Prostate gland (tissue), 2 donors: ENCODE results near the gene FOXJ1. TPM values are rescaled to one million over a fixed set of nuclear protein-coding genes. Genes with fewer than 3 reads are reported as not detected.

Source experiments
- DNase-seq: peaks from one replicate; pipeline ENCODE4 v3.0.0-alpha.2; 2019; ENCODE audit warnings: low spot score
- H3K27ac ChIP-seq, 2 donors: fragments of 200-600 bp; sonication (generic); 2 replicates each; pipeline ENCODE4 v1.5.1; 2017 to 2019
- H3K27me3 ChIP-seq: fragments of 200-600 bp; sonication (generic); replicated peaks from 2 replicates; pipeline ENCODE4 v1.5.1; 2019; ENCODE audit not compliant: insufficient read depth
- H3K36me3 ChIP-seq, 2 donors: fragments of 200-600 bp; sonication (generic); 1 replicate in 1 of 2; 2 replicates in 1 of 2; pipeline versions ENCODE4 v1.5.1 to v1.8.1; 2017 to 2019
- H3K4me1 ChIP-seq: fragments of 200-600 bp; sonication (generic); replicated peaks from 2 replicates; pipeline ENCODE4 v1.5.1; 2019
- H3K4me3 ChIP-seq, 2 donors: fragments of 200-600 bp; sonication (generic); 2 replicates each; pipeline ENCODE4 v1.5.1; 2017 to 2019
- H3K9me3 ChIP-seq: fragments of 200-600 bp; sonication (generic); 2 replicates; pipeline ENCODE4 v1.5.1; 2017
- POLR2A ChIP-seq: fragments of 450-650 bp; IDR thresholded peaks from one replicate; pipeline ENCODE4 v1.6.1; 2016; ENCODE audit warnings: antibody characterized with exemption, mild to moderate bottlenecking
- POLR2AphosphoS5 ChIP-seq: sonication (generic); formaldehyde crosslinking; IDR thresholded peaks from one replicate; pipeline ENCODE4 v1.6.1; 2017; ENCODE audit warnings: antibody characterized with exemption
- WGBS: methylation state at CpG from one replicate; pipeline ENCODE4 v1.1.5; 2018; 5-methylcytosine and 5-hydroxymethylcytosine counted together
- intact Hi-C: fragments of 100-400 bp; cut with DNase I; formaldehyde crosslinking; loops from one replicate; pipeline ENCODE4 v1.14.2; 2022
- total RNA-seq, 2 donors: library from RNA; depleted of rRNA; stranded (reverse); fragments of >200 nt; gene quantifications; one replicate each; pipeline ENCODE4 v1.1.0, GENCODE V29; 2016
- TF ChIP-seq, protein P1 (sequence below), 4 experiments: fragments of 200-600 bp in 2 of 4; fragments of 450-650 bp in 2 of 4; sonication (generic) in 2 of 4; IDR thresholded peaks; 1 replicate in 3 of 4; 2 replicates in 1 of 4; pipeline ENCODE4 v1.5.1; 2016 to 2019; ENCODE audit warnings: antibody characterized with exemption in 4 of 4, mild to moderate bottlenecking in 2 of 4, moderate library complexity in 2 of 4

FOXJ1 gene
- total RNA-seq, 2 donors from 2014 or later: 0.55 to 11.2 TPM

- no peaks in the 10 kb centered on the region for H3K36me3 ChIP-seq
- DNase-seq: peak; percentile 79
- H3K4me3 ChIP-seq: no peak overlapping the region
- peak overlapping the region; percentile 67 to 74 for H3K27ac ChIP-seq
- no peaks in the 10 kb centered on the region for H3K9me3 ChIP-seq
- intact Hi-C loops: no loop called here
- TF ChIP-seq POLR2AphosphoS5 (peak; percentile 58), POLR2A (peak; percentile 61)
- TF ChIP-seq, protein P1, sequence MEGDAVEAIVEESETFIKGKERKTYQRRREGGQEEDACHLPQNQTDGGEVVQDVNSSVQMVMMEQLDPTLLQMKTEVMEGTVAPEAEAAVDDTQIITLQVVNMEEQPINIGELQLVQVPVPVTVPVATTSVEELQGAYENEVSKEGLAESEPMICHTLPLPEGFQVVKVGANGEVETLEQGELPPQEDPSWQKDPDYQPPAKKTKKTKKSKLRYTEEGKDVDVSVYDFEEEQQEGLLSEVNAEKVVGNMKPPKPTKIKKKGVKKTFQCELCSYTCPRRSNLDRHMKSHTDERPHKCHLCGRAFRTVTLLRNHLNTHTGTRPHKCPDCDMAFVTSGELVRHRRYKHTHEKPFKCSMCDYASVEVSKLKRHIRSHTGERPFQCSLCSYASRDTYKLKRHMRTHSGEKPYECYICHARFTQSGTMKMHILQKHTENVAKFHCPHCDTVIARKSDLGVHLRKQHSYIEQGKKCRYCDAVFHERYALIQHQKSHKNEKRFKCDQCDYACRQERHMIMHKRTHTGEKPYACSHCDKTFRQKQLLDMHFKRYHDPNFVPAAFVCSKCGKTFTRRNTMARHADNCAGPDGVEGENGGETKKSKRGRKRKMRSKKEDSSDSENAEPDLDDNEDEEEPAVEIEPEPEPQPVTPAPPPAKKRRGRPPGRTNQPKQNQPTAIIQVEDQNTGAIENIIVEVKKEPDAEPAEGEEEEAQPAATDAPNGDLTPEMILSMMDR (IDR thresholded peaks at IDR 0.05): peak in 2 of 4 experiments; percentile 12 to 50
- 25% methylated on average over 20 of the region's 21 CpGs for WGBS
- H3K27me3 ChIP-seq: peaks cover 5% of the 10 kb centered on the region
- H3K4me1 ChIP-seq: no peaks in the 10 kb centered on the region
Measured at GRCh38 chr17:76132574-76133338, 8.3 kb downstream of the FOXJ1 start.

- Histone ChIP-seq H3K9me3 (no peaks in the 10 kb centered on the region), H3K27me3 (peaks cover 5% of the 10 kb centered on the region), H3K4me3 (no peak overlapping the region), H3K36me3 (no peaks in the 10 kb centered on the region), H3K4me1 (no peaks in the 10 kb centered on the region), H3K27ac (peak overlapping the region; percentile 67 to 74)
- peak; percentile 62 for DNase-seq
- peak; percentile 59 for TF ChIP-seq POLR2A
- peak; percentile 30 for TF ChIP-seq POLR2AphosphoS5
- TF ChIP-seq, protein P1 (IDR thresholded peaks at IDR 0.05): no peak
- WGBS: 34% methylated on average over 21 of the region's 21 CpGs
- intact Hi-C loops: no loop called here
Measured at GRCh38 chr17:76131692-76132573, 9.1 kb downstream of the FOXJ1 start.

DNA sequence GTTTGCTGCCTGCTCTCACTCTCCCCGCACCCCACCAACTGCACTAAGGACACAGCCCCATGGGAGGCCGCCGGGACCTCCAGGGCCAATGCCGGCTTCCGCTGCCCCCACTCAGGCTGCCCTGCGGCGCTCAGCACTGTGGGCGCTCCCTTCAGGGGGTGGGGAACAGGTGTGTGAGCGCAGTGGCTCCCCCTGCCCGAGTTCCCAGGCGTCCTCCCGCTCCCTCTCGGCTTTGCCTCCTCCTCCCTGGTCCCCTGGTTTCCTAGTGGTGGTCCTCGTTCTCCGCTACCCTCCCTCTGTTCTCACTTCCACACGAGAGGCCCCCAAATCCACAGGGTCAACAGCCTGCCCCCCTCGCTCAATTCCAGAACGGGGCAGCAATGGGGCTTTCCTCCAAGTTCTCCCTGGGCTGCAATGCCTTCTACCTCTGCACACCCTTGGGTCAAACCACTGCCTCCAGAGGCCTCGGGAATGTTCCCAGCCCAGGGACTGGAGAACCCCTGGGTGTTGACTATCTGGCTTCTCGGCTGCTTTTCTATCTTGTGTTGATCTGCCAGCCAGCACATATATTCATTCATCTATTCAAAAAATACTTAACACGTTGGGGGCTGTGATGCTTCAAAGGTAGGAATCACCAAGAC, 9.9 kb downstream of the FOXJ1 start:
- Histone ChIP-seq H3K9me3 (no peaks in the 10 kb centered on the region), H3K27ac (peak overlapping the region; percentile 67 to 74), H3K27me3 (peaks cover 5% of the 10 kb centered on the region), H3K36me3 (no peaks in the 10 kb centered on the region), H3K4me1 (no peaks in the 10 kb centered on the region), H3K4me3 (no peak overlapping the region)
- intact Hi-C loops: no loop called here
- TF ChIP-seq, protein P1 (IDR thresholded peaks at IDR 0.05): no peak
- TF ChIP-seq POLR2AphosphoS5 (no peak), POLR2A (no peak)
- WGBS: 66% methylated on average over 21 of the region's 21 CpGs
- no peak for DNase-seq

DNA sequence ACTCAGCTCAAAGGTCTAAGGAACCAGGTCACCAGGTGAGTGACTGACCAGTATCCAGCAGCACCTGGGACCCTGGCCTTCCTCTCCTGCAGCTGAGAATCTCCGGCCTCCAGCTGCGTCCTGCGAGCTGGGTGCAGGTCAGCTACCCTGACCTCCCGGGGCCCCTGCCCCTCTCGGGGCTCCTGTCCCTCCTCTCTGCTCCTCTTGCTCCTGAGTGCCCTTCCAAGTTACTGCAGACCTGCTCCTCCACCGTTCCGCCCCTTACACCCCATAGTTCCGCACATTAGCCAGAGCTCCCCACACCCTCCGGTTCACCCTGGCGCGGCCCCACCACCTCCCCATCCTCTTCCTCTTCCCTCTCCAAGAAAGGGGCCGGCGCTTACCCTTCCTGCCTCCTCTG, 10.6 kb downstream of the FOXJ1 start:
- no peak overlapping the region for H3K27ac ChIP-seq
- DNase-seq: no peak
- TF ChIP-seq, protein P1 (IDR thresholded peaks at IDR 0.05): no peak
- no peak for TF ChIP-seq POLR2A
- no peak for TF ChIP-seq POLR2AphosphoS5
- intact Hi-C loops: no loop called here
- no peaks in the 10 kb centered on the region for H3K4me1 ChIP-seq
- no peaks in the 10 kb centered on the region for H3K9me3 ChIP-seq
- H3K27me3 ChIP-seq: peaks cover 5% of the 10 kb centered on the region
- no peak overlapping the region for H3K4me3 ChIP-seq
- no peaks in the 10 kb centered on the region for H3K36me3 ChIP-seq
- WGBS: 73% methylated on average over 13 of the region's 13 CpGs
